WTC11 (cell line): Measurements from ENCODE around the gene ITIH5.

Experiments used
- CTCF ChIP-seq: fragments of 200-600 bp; IDR thresholded peaks from 2 replicates; pipeline ENCODE4 v1.8.0; 2022; ENCODE audit warnings: antibody characterized with exemption
- FOXK1 ChIP-seq: sonication (generic); formaldehyde crosslinking; IDR thresholded peaks from 2 replicates; pipeline ENCODE4 v1.8.0; 2022; ENCODE audit warnings: mild to moderate bottlenecking, moderate library complexity, missing genetic modification reagents
- FOXP1 ChIP-seq: sonication (generic); formaldehyde crosslinking; IDR thresholded peaks from 2 replicates; pipeline ENCODE4 v1.8.0; 2022; ENCODE audit warnings: missing genetic modification reagents, mild to moderate bottlenecking, moderate library complexity, borderline replicate concordance
- KAT7 ChIP-seq: sonication (generic); formaldehyde crosslinking; IDR thresholded peaks from 2 replicates; pipeline ENCODE4 v1.8.1; 2023; ENCODE audit warnings: missing genetic modification reagents, mild to moderate bottlenecking, borderline replicate concordance
- NR2C2 ChIP-seq: sonication (generic); formaldehyde crosslinking; IDR thresholded peaks from 2 replicates; pipeline ENCODE4 v1.8.0; 2022; ENCODE audit warnings: mild to moderate bottlenecking, missing genetic modification reagents
- NR3C1 ChIP-seq: sonication (generic); formaldehyde crosslinking; conservative IDR thresholded peaks from 2 replicates; pipeline ENCODE4 v1.8.1; 2023; ENCODE audit warnings: low read depth, mild to moderate bottlenecking, missing genetic modification reagents
- SOX15 ChIP-seq: fragments of 250-450 bp; sonication (Bioruptor Pico); IDR thresholded peaks from 2 replicates; pipeline ENCODE4 v1.9.0; 2021; ENCODE audit warnings: mild to moderate bottlenecking
- SP1 ChIP-seq: sonication (generic); formaldehyde crosslinking; conservative IDR thresholded peaks from 2 replicates; pipeline ENCODE4 v1.8.1; 2022; ENCODE audit warnings: missing genetic modification reagents
- TP53 ChIP-seq: sonication (generic); formaldehyde crosslinking; IDR thresholded peaks from 2 replicates; pipeline ENCODE4 v1.8.1; 2023; ENCODE audit warnings: mild to moderate bottlenecking, missing genetic modification reagents
- USF2 ChIP-seq: sonication (generic); formaldehyde crosslinking; IDR thresholded peaks from 2 replicates; pipeline ENCODE4 v1.8.1; 2023; ENCODE audit warnings: mild to moderate bottlenecking, missing genetic modification reagents, moderate library complexity
- ZNF232 ChIP-seq: sonication (generic); formaldehyde crosslinking; IDR thresholded peaks from 2 replicates; pipeline ENCODE4 v1.8.0; 2022; ENCODE audit warnings: mild to moderate bottlenecking, missing genetic modification reagents
- TF ChIP-seq, protein P1 (sequence below): sonication (generic); formaldehyde crosslinking; IDR thresholded peaks from 2 replicates; pipeline ENCODE4 v1.8.1; 2023; ENCODE audit warnings: mild to moderate bottlenecking, missing genetic modification reagents, borderline replicate concordance
- TF ChIP-seq, protein P2 (sequence below): sonication (generic); formaldehyde crosslinking; IDR thresholded peaks from 2 replicates; pipeline ENCODE4 v1.8.1; 2022; ENCODE audit warnings: low read depth, mild to moderate bottlenecking, moderate library complexity, missing genetic modification reagents, borderline replicate concordance
- TF ChIP-seq, protein P3 (sequence below): sonication (generic); formaldehyde crosslinking; IDR thresholded peaks from 2 replicates; pipeline ENCODE4 v1.8.1; 2023; ENCODE audit warnings: mild to moderate bottlenecking, missing genetic modification reagents, moderate library complexity

GRCh38 chr10:7547206-7547605 lies 119.6 kb downstream of the ITIH5 start:
- TF ChIP-seq USF2 (CRISPR knock-in tag) (no peak), CTCF (no peak), NR3C1 (CRISPR knock-in tag) (no peak), FOXP1 (no peak), FOXK1 (CRISPR knock-in tag) (no peak), ZNF232 (CRISPR knock-in tag) (no peak), SOX15 (CRISPR knock-in tag) (no peak), SP1 (no peak), TP53 (CRISPR knock-in tag) (no peak), NR2C2 (no peak), KAT7 (CRISPR knock-in tag) (no peak)
- TF ChIP-seq, protein P1, sequence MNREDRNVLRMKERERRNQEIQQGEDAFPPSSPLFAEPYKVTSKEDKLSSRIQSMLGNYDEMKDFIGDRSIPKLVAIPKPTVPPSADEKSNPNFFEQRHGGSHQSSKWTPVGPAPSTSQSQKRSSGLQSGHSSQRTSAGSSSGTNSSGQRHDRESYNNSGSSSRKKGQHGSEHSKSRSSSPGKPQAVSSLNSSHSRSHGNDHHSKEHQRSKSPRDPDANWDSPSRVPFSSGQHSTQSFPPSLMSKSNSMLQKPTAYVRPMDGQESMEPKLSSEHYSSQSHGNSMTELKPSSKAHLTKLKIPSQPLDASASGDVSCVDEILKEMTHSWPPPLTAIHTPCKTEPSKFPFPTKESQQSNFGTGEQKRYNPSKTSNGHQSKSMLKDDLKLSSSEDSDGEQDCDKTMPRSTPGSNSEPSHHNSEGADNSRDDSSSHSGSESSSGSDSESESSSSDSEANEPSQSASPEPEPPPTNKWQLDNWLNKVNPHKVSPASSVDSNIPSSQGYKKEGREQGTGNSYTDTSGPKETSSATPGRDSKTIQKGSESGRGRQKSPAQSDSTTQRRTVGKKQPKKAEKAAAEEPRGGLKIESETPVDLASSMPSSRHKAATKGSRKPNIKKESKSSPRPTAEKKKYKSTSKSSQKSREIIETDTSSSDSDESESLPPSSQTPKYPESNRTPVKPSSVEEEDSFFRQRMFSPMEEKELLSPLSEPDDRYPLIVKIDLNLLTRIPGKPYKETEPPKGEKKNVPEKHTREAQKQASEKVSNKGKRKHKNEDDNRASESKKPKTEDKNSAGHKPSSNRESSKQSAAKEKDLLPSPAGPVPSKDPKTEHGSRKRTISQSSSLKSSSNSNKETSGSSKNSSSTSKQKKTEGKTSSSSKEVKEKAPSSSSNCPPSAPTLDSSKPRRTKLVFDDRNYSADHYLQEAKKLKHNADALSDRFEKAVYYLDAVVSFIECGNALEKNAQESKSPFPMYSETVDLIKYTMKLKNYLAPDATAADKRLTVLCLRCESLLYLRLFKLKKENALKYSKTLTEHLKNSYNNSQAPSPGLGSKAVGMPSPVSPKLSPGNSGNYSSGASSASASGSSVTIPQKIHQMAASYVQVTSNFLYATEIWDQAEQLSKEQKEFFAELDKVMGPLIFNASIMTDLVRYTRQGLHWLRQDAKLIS (CRISPR knock-in tag), result no peak
- TF ChIP-seq, protein P2, sequence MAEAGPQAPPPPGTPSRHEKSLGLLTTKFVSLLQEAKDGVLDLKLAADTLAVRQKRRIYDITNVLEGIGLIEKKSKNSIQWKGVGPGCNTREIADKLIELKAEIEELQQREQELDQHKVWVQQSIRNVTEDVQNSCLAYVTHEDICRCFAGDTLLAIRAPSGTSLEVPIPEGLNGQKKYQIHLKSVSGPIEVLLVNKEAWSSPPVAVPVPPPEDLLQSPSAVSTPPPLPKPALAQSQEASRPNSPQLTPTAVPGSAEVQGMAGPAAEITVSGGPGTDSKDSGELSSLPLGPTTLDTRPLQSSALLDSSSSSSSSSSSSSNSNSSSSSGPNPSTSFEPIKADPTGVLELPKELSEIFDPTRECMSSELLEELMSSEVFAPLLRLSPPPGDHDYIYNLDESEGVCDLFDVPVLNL, result no peak
- TF ChIP-seq, protein P3, sequence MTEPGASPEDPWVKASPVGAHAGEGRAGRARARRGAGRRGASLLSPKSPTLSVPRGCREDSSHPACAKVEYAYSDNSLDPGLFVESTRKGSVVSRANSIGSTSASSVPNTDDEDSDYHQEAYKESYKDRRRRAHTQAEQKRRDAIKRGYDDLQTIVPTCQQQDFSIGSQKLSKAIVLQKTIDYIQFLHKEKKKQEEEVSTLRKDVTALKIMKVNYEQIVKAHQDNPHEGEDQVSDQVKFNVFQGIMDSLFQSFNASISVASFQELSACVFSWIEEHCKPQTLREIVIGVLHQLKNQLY (CRISPR knock-in tag), result no peak
